ENCODE measurements around the gene TMEM72. TPM values are rescaled to one million over a fixed set of nuclear protein-coding genes. Genes with fewer than 3 reads are reported as not detected.

Gene TMEM72
- total and polyA plus RNA-seq, 2 experiments from 2014 or later, result not detected

DNA sequence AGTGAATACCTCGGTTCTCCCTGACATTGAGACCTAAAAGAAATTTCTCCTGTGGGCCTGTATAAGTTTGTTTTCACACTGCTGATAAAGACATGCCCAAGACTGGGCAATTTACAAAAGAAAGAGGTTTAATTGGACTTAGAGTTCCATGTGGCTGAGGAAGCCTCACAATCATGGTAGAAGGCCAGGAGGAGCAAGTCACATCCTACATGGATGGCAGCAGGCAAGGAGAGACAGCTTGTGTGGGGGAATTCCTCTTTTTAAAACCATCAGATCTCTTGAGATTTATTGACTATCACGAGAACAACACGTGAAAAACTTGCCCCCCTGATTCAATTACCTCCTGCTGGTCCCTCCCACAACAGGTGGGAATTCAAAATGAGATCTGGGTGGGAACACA lies 6.7 kb downstream of the TMEM72 start:
- no peak for DNase-seq (ENCODE audit: low spot score)
- no peak overlapping the region for H3K27ac Mint-ChIP-seq
- H3K36me3 ChIP-seq (ENCODE audit: insufficient read depth), result no peaks in the 10 kb centered on the region
- H3K9me2 ChIP-seq (ENCODE audit: insufficient read depth), result peaks cover 2% of the 10 kb centered on the region; the same call in 1 of the 2 replicates
- peaks cover 4% of the 10 kb centered on the region; the same call in 1 of the 3 replicates for H3K4me1 Mint-ChIP-seq
- peaks cover 4% of the 10 kb centered on the region; the same call in 1 of the 3 replicates for H3K36me3 Mint-ChIP-seq (ENCODE audit: low read depth)
- no peak overlapping the region for H3K4me2 ChIP-seq
- H3K27me3 ChIP-seq (ENCODE audit: insufficient read depth), result no peaks in the 10 kb centered on the region
- H2AFZ ChIP-seq, result no peak overlapping the region
- H3K79me2 ChIP-seq (replicated peaks; ENCODE audit: insufficient read depth), result no peaks in the 10 kb centered on the region
- peaks cover 11% of the 10 kb centered on the region; the same call in 2 of the 3 replicates for H3K9me3 Mint-ChIP-seq
- TF ChIP-seq EZH2phosphoT487 (IDR thresholded peaks at IDR 0.05; ENCODE audit: unreplicated experiment) (no peak), ZNF114 (CRISPR knock-in tag; IDR thresholded peaks at IDR 0.05) (no peak), POLR2AphosphoS5 (IDR thresholded peaks at IDR 0.05; ENCODE audit: low read depth) (no peak), NANOG (IDR thresholded peaks at IDR 0.05; ENCODE audit: borderline replicate concordance) (no peak), JUNB (IDR thresholded peaks at IDR 0.05; ENCODE audit: unreplicated experiment) (no peak), CREB1 (CRISPR knock-in tag; IDR thresholded peaks at IDR 0.05; ENCODE audit: low read depth) (no peak), ZNF331 (CRISPR knock-in tag; IDR thresholded peaks at IDR 0.05; ENCODE audit: low read depth) (no peak), STAT1 (IDR thresholded peaks at IDR 0.05; ENCODE audit: unreplicated experiment) (no peak), EZH2 (IDR thresholded peaks at IDR 0.05; ENCODE audit: low read depth, unreplicated experiment) (no peak)
- TF ChIP-seq, protein P1, sequence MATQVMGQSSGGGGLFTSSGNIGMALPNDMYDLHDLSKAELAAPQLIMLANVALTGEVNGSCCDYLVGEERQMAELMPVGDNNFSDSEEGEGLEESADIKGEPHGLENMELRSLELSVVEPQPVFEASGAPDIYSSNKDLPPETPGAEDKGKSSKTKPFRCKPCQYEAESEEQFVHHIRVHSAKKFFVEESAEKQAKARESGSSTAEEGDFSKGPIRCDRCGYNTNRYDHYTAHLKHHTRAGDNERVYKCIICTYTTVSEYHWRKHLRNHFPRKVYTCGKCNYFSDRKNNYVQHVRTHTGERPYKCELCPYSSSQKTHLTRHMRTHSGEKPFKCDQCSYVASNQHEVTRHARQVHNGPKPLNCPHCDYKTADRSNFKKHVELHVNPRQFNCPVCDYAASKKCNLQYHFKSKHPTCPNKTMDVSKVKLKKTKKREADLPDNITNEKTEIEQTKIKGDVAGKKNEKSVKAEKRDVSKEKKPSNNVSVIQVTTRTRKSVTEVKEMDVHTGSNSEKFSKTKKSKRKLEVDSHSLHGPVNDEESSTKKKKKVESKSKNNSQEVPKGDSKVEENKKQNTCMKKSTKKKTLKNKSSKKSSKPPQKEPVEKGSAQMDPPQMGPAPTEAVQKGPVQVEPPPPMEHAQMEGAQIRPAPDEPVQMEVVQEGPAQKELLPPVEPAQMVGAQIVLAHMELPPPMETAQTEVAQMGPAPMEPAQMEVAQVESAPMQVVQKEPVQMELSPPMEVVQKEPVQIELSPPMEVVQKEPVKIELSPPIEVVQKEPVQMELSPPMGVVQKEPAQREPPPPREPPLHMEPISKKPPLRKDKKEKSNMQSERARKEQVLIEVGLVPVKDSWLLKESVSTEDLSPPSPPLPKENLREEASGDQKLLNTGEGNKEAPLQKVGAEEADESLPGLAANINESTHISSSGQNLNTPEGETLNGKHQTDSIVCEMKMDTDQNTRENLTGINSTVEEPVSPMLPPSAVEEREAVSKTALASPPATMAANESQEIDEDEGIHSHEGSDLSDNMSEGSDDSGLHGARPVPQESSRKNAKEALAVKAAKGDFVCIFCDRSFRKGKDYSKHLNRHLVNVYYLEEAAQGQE (IDR thresholded peaks at IDR 0.05; ENCODE audit: unreplicated experiment), result no peak
- TF ChIP-seq, protein P2, sequence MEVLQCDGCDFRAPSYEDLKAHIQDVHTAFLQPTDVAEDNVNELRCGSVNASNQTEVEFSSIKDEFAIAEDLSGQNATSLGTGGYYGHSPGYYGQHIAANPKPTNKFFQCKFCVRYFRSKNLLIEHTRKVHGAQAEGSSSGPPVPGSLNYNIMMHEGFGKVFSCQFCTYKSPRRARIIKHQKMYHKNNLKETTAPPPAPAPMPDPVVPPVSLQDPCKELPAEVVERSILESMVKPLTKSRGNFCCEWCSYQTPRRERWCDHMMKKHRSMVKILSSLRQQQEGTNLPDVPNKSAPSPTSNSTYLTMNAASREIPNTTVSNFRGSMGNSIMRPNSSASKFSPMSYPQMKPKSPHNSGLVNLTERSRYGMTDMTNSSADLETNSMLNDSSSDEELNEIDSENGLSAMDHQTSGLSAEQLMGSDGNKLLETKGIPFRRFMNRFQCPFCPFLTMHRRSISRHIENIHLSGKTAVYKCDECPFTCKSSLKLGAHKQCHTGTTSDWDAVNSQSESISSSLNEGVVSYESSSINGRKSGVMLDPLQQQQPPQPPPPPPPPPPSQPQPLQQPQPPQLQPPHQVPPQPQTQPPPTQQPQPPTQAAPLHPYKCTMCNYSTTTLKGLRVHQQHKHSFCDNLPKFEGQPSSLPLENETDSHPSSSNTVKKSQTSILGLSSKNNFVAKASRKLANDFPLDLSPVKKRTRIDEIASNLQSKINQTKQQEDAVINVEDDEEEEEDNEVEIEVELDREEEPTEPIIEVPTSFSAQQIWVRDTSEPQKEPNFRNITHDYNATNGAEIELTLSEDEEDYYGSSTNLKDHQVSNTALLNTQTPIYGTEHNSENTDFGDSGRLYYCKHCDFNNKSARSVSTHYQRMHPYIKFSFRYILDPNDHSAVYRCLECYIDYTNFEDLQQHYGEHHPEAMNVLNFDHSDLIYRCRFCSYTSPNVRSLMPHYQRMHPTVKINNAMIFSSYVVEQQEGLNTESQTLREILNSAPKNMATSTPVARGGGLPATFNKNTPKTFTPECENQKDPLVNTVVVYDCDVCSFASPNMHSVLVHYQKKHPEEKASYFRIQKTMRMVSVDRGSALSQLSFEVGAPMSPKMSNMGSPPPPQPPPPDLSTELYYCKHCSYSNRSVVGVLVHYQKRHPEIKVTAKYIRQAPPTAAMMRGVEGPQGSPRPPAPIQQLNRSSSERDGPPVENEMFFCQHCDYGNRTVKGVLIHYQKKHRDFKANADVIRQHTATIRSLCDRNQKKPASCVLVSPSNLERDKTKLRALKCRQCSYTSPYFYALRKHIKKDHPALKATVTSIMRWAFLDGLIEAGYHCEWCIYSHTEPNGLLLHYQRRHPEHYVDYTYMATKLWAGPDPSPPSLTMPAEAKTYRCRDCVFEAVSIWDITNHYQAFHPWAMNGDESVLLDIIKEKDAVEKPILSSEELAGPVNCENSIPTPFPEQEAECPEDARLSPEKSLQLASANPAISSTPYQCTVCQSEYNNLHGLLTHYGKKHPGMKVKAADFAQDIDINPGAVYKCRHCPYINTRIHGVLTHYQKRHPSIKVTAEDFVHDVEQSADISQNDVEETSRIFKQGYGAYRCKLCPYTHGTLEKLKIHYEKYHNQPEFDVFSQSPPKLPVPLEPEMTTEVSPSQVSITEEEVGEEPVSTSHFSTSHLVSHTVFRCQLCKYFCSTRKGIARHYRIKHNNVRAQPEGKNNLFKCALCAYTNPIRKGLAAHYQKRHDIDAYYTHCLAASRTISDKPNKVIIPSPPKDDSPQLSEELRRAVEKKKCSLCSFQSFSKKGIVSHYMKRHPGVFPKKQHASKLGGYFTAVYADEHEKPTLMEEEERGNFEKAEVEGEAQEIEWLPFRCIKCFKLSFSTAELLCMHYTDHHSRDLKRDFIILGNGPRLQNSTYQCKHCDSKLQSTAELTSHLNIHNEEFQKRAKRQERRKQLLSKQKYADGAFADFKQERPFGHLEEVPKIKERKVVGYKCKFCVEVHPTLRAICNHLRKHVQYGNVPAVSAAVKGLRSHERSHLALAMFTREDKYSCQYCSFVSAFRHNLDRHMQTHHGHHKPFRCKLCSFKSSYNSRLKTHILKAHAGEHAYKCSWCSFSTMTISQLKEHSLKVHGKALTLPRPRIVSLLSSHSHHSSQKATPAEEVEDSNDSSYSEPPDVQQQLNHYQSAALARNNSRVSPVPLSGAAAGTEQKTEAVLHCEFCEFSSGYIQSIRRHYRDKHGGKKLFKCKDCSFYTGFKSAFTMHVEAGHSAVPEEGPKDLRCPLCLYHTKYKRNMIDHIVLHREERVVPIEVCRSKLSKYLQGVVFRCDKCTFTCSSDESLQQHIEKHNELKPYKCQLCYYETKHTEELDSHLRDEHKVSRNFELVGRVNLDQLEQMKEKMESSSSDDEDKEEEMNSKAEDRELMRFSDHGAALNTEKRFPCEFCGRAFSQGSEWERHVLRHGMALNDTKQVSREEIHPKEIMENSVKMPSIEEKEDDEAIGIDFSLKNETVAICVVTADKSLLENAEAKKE (CRISPR knock-in tag; IDR thresholded peaks at IDR 0.05), result no peak
- TF ChIP-seq, protein P3, sequence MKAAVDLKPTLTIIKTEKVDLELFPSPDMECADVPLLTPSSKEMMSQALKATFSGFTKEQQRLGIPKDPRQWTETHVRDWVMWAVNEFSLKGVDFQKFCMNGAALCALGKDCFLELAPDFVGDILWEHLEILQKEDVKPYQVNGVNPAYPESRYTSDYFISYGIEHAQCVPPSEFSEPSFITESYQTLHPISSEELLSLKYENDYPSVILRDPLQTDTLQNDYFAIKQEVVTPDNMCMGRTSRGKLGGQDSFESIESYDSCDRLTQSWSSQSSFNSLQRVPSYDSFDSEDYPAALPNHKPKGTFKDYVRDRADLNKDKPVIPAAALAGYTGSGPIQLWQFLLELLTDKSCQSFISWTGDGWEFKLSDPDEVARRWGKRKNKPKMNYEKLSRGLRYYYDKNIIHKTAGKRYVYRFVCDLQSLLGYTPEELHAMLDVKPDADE (IDR thresholded peaks at IDR 0.05), result no peak
- TF ChIP-seq, protein P4, sequence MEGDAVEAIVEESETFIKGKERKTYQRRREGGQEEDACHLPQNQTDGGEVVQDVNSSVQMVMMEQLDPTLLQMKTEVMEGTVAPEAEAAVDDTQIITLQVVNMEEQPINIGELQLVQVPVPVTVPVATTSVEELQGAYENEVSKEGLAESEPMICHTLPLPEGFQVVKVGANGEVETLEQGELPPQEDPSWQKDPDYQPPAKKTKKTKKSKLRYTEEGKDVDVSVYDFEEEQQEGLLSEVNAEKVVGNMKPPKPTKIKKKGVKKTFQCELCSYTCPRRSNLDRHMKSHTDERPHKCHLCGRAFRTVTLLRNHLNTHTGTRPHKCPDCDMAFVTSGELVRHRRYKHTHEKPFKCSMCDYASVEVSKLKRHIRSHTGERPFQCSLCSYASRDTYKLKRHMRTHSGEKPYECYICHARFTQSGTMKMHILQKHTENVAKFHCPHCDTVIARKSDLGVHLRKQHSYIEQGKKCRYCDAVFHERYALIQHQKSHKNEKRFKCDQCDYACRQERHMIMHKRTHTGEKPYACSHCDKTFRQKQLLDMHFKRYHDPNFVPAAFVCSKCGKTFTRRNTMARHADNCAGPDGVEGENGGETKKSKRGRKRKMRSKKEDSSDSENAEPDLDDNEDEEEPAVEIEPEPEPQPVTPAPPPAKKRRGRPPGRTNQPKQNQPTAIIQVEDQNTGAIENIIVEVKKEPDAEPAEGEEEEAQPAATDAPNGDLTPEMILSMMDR (conservative IDR thresholded peaks at IDR 0.05; ENCODE audit: low read depth in 2 of 2), result no peak
- no peak overlapping the region for H3K4me3 ChIP-seq
- ATAC-seq, result no peak
- H3K27ac ChIP-seq (ENCODE audit: low read depth), result no peak overlapping the region
- no peaks in the 10 kb centered on the region for H3F3A ChIP-seq (replicated peaks; ENCODE audit: low read depth)
- no peaks in the 10 kb centered on the region for H3K4me1 ChIP-seq (ENCODE audit: insufficient read depth)
- H3K4me3 Mint-ChIP-seq, result no peak overlapping the region
- peaks cover 6% of the 10 kb centered on the region for H3K27me3 Mint-ChIP-seq (ENCODE audit: insufficient read depth, low read depth, poor library complexity)
- no peaks in the 10 kb centered on the region for H4K20me1 ChIP-seq (replicated peaks; ENCODE audit: insufficient read depth)

Measured in GM23338 (cell line).